ENCODE results near the gene RMRP.

DNA sequence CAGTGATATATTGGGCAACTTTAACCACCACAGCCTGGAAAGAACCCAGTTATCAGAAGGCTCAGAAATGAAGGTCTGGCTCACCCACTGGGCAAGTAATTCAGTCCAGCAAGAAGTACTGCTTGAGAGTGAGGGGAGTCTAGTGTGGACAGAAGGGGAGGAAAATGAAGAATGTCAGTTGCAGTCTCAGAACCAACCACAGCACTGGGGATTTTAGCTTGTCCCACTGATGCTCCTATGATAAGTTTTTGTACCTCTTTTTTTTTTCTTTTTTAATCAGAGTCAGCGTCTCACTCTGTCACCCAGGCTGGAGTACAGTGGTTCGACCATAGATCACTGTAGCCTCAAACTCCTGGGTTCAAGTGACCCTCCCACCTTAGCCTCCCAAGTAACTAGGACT, 30.2 kb downstream of the RMRP start:
- TF ChIP-seq CTCF (IDR thresholded peaks at IDR 0.05) (no peak), POLR2A (IDR thresholded peaks at IDR 0.05) (no peak)

Measured in heart left ventricle (tissue), 13 donors.